ENCODE results near the gene BBOX1. TPM values are rescaled to one million over a fixed set of nuclear protein-coding genes. Genes with fewer than 3 reads are reported as not detected.

Gene BBOX1
- total RNA-seq, 1 experiment from 2014 or later: not detected

- Histone ChIP-seq H3K4me3 (no peak overlapping the region), H2AFZ (no peak overlapping the region), H3K9me2 (ENCODE audit: insufficient read depth) (no peaks in the 10 kb centered on the region), H3K4me1 (replicated peaks; ENCODE audit: insufficient read depth) (no peaks in the 10 kb centered on the region), H3K4me2 (no peak overlapping the region), H3K79me2 (ENCODE audit: low read depth) (no peaks in the 10 kb centered on the region), H3K27me3 (ENCODE audit: insufficient read depth, low read depth) (no peaks in the 10 kb centered on the region), H3F3A (ENCODE audit: insufficient read depth, low read depth) (no peaks in the 10 kb centered on the region), H3K9me3 (ENCODE audit: insufficient read depth, low read depth) (no peaks in the 10 kb centered on the region), H3K36me3 (ENCODE audit: low read depth) (no peaks in the 10 kb centered on the region), H3K27ac (no peak overlapping the region), H4K20me1 (ENCODE audit: insufficient read depth) (no peaks in the 10 kb centered on the region)
- no peak for TF ChIP-seq CTCF (conservative IDR thresholded peaks at IDR 0.05)
- no peak for TF ChIP-seq EZH2 (IDR thresholded peaks at IDR 0.05; ENCODE audit: low read depth)
- DNase-seq: no peak
- ChIA-PET CTCF (no interaction called here), POLR2A (ENCODE audit: unreplicated experiment) (no interaction called here)
- intact Hi-C loops (cut with micrococcal nuclease; ENCODE audit: unreplicated experiment): no loop called here
- BruUV-seq (replicated peaks): no TSS peak
These were observed 130.9 kb downstream of the BBOX1 start for GRCh38 chr11:27171376-27171958.

- no peaks in the 10 kb centered on the region for H3K4me1 ChIP-seq (replicated peaks; ENCODE audit: insufficient read depth)
- H3K27me3 ChIP-seq (ENCODE audit: insufficient read depth, low read depth): no peaks in the 10 kb centered on the region
- no peak for DNase-seq
- H3F3A ChIP-seq (ENCODE audit: insufficient read depth, low read depth): no peaks in the 10 kb centered on the region
- BruUV-seq (replicated peaks): no TSS peak
- H3K9me2 ChIP-seq (ENCODE audit: insufficient read depth): no peaks in the 10 kb centered on the region
- no peaks in the 10 kb centered on the region for H3K36me3 ChIP-seq (ENCODE audit: low read depth)
- intact Hi-C loops (cut with micrococcal nuclease; ENCODE audit: unreplicated experiment): no loop called here
- POLR2A ChIA-PET (ENCODE audit: unreplicated experiment): no interaction called here
- H3K27ac ChIP-seq: no peak overlapping the region
- no peak overlapping the region for H2AFZ ChIP-seq
- H3K4me3 ChIP-seq: no peak overlapping the region
- no peaks in the 10 kb centered on the region for H3K9me3 ChIP-seq (ENCODE audit: insufficient read depth, low read depth)
- no peak overlapping the region for H3K4me2 ChIP-seq
- H3K79me2 ChIP-seq (ENCODE audit: low read depth): no peaks in the 10 kb centered on the region
- H4K20me1 ChIP-seq (ENCODE audit: insufficient read depth): no peaks in the 10 kb centered on the region
- CTCF ChIA-PET: no interaction called here
- TF ChIP-seq EZH2 (IDR thresholded peaks at IDR 0.05; ENCODE audit: low read depth) (no peak), CTCF (conservative IDR thresholded peaks at IDR 0.05) (no peak)
These were observed 132.9 kb downstream of the BBOX1 start for GRCh38 chr11:27173545-27173944.

GRCh38 chr11:27174021-27174420 lies 133.4 kb downstream of the BBOX1 start:
- no peaks in the 10 kb centered on the region for H3K9me3 ChIP-seq (ENCODE audit: insufficient read depth, low read depth)
- CTCF ChIA-PET: no interaction called here
- TF ChIP-seq CTCF (conservative IDR thresholded peaks at IDR 0.05) (no peak), EZH2 (IDR thresholded peaks at IDR 0.05; ENCODE audit: low read depth) (no peak)
- no peaks in the 10 kb centered on the region for H3K4me1 ChIP-seq (replicated peaks; ENCODE audit: insufficient read depth)
- no TSS peak for BruUV-seq (replicated peaks)
- H3K4me3 ChIP-seq: no peak overlapping the region
- no peaks in the 10 kb centered on the region for H3K36me3 ChIP-seq (ENCODE audit: low read depth)
- H3K4me2 ChIP-seq: no peak overlapping the region
- no peak overlapping the region for H2AFZ ChIP-seq
- intact Hi-C loops (cut with micrococcal nuclease; ENCODE audit: unreplicated experiment): no loop called here
- H3F3A ChIP-seq (ENCODE audit: insufficient read depth, low read depth): no peaks in the 10 kb centered on the region
- H4K20me1 ChIP-seq (ENCODE audit: insufficient read depth): no peaks in the 10 kb centered on the region
- no peak overlapping the region for H3K27ac ChIP-seq
- H3K9me2 ChIP-seq (ENCODE audit: insufficient read depth): no peaks in the 10 kb centered on the region
- POLR2A ChIA-PET (ENCODE audit: unreplicated experiment): no interaction called here
- no peaks in the 10 kb centered on the region for H3K79me2 ChIP-seq (ENCODE audit: low read depth)
- no peaks in the 10 kb centered on the region for H3K27me3 ChIP-seq (ENCODE audit: insufficient read depth, low read depth)
- no peak for DNase-seq
